HepG2 (cell line): ENCODE results near the gene CTNNBL1. TPM values are rescaled to one million over a fixed set of nuclear protein-coding genes. Genes with fewer than 3 reads are reported as not detected.
A peak's percentile ranks its signal among the peaks of the same experiment; 100 is the strongest.

Experiments used
- ATAC-seq: fragments of 200-7000 bp; cut with Tn5 transposase; 3 replicates; pipeline ENCODE4 v1.9.1; 2020; ENCODE audit warnings: mild to moderate bottlenecking, moderate library complexity
- BruUV-seq: library from RNA; stranded (reverse); fragments of 400-500 nt; replicated peaks from 2 replicates; lab custom pipeline; 2021; lab: Mats Ljungman, UMichigan
- CTCF ChIA-PET: fragments of 300-600 bp; formaldehyde crosslinking; extraction: SDS; loops from one replicate; lab custom pipeline; 2021; ENCODE audit warnings: low total read pairs, inconsistent platforms, low intra/inter-chr PET ratio; lab: Yijun Ruan, JAX
- POLR2A ChIA-PET: fragments of 350-600 bp; sonication (Branson Sonifier 250); formaldehyde crosslinking; loops from one replicate; lab custom pipeline; 2020; ENCODE audit warnings: antibody characterized with exemption, inconsistent platforms; lab: Yijun Ruan, JAX
- DNase-seq: peaks from one replicate; pipeline ENCODE4 v3.0.0-alpha.2; 2015; ENCODE audit warnings: low spot score
- FAIRE-seq: peaks from 3 replicates; lab custom pipeline; 2011; peaks lifted over from hg19 to GRCh38; lab: Jason Lieb, UNC
- H2AFZ ChIP-seq: one replicate; pipeline ENCODE4 v1.6.1; 2011; ENCODE audit warnings: low read length, inconsistent platforms
- H3K27ac ChIP-seq: fragments of 300-600 bp; 3 replicates; pipeline ENCODE4 v1.8.0; 2011; ENCODE audit warnings: mixed run types, mild to moderate bottlenecking, mixed read lengths, low read length, inconsistent platforms; ENCODE audit not compliant: insufficient read depth; ENCODE audit errors: extremely low read length
- H3K27me3 ChIP-seq, 2 experiments: fragments of 200-600 bp in 1 of 2; 2 replicates in 1 of 2; 3 replicates in 1 of 2; pipeline versions ENCODE4 v1.6.0 to v1.8.0; 2011; ENCODE audit warnings: low read length in 2 of 2, mild to moderate bottlenecking in 2 of 2, moderate library complexity in 2 of 2, inconsistent platforms in 1 of 2; ENCODE audit not compliant: insufficient read depth in 2 of 2, control insufficient read depth in 1 of 2
- H3K36me3 ChIP-seq, 2 experiments: fragments of 200-600 bp in 1 of 2; replicated peaks in 1 of 2; 2 replicates in 1 of 2; 3 replicates in 1 of 2; pipeline versions ENCODE4 v1.5.1 to v1.8.0; 2011; ENCODE audit warnings: low read length in 2 of 2, inconsistent platforms in 1 of 2; ENCODE audit not compliant: insufficient read depth in 2 of 2, control insufficient read depth in 1 of 2
- H3K4me1 ChIP-seq: 2 replicates; pipeline ENCODE4 v1.5.1; 2012; ENCODE audit warnings: low read length, inconsistent platforms; ENCODE audit not compliant: insufficient read depth
- H3K4me2 ChIP-seq: 2 replicates; pipeline ENCODE4 v1.6.0; 2011; ENCODE audit warnings: low read depth, low read length, inconsistent platforms
- H3K4me3 ChIP-seq, 3 experiments: fragments of 200-600 bp in 1 of 3; sonication (generic), shearing (Covaris generic) in 1 of 3; replicated peaks in 1 of 3; 2 replicates each; pipeline ENCODE4 v1.5.1; 2011 to 2016; ENCODE audit warnings: low read length in 3 of 3, inconsistent platforms in 2 of 3, low read depth in 2 of 3, mild to moderate bottlenecking in 2 of 3, control low read depth in 1 of 3, mixed read lengths in 1 of 3; ENCODE audit not compliant: insufficient read depth in 1 of 3
- H3K79me2 ChIP-seq: one replicate; pipeline ENCODE4 v1.6.1; 2011; ENCODE audit warnings: low read length, inconsistent platforms; ENCODE audit not compliant: insufficient read depth
- H3K9ac ChIP-seq: 2 replicates; pipeline ENCODE4 v1.6.0; 2011; ENCODE audit warnings: mild to moderate bottlenecking, low read depth, low read length, inconsistent platforms; ENCODE audit not compliant: insufficient read depth
- H3K9me3 ChIP-seq: 2 replicates; pipeline ENCODE4 v1.5.1; 2012; ENCODE audit warnings: mild to moderate bottlenecking, low read length
- H4K20me1 ChIP-seq: 2 replicates; pipeline ENCODE4 v1.6.0; 2011; ENCODE audit warnings: inconsistent platforms, mild to moderate bottlenecking, low read length, moderate library complexity; ENCODE audit not compliant: insufficient read depth
- GLI4 ChIP-seq: sonication (generic); formaldehyde crosslinking; IDR thresholded peaks from 2 replicates; pipeline ENCODE4 v1.5.1; 2020; ENCODE audit warnings: missing genetic modification reagents, mild to moderate bottlenecking, moderate library complexity, borderline replicate concordance
- SMAD9 ChIP-seq: sonication (generic); formaldehyde crosslinking; IDR thresholded peaks from 2 replicates; pipeline ENCODE4 v1.5.1; 2020; ENCODE audit warnings: mild to moderate bottlenecking, missing genetic modification reagents
- TEAD3 ChIP-seq: optimal IDR thresholded peaks from 2 replicates; pipeline ENCODE3; 2016; ENCODE audit warnings: borderline replicate concordance
- ZNF101 ChIP-seq: sonication (generic); formaldehyde crosslinking; IDR thresholded peaks from 2 replicates; pipeline ENCODE4 v1.4.0; 2020; ENCODE audit warnings: mild to moderate bottlenecking, low read depth, missing genetic modification reagents, borderline replicate concordance
- ZNF468 ChIP-seq: sonication (generic); formaldehyde crosslinking; IDR thresholded peaks from 2 replicates; pipeline ENCODE4 v1.8.0; 2022; ENCODE audit warnings: mild to moderate bottlenecking, moderate library complexity, missing genetic modification reagents
- ZNF512 ChIP-seq: sonication (generic); formaldehyde crosslinking; IDR thresholded peaks from 2 replicates; pipeline ENCODE4 v1.4.0; 2020; ENCODE audit warnings: mild to moderate bottlenecking, missing genetic modification reagents
- WGBS: methylation state at CpG from one replicate; pipeline ENCODE4 v1.1.6; 2017; ENCODE audit warnings: low lambda C conversion rate; 5-methylcytosine and 5-hydroxymethylcytosine counted together
- in situ Hi-C: cut with HindIII; loops from 2 replicates; pipeline ENCODE4 v1.10.0; 2017; ENCODE audit warnings: low pct_unique_long_range_greater_than_20kb; ENCODE audit not compliant: extremely low pct_ligation_motif_present
- intact Hi-C: fragments of 100-400 bp; cut with micrococcal nuclease; formaldehyde crosslinking; loops from one replicate; pipeline ENCODE4 v1.10.0; 2022; ENCODE audit not compliant: unreplicated experiment
- polyA plus RNA-seq, 8 experiments: library from polyadenylated mRNA; depleted of rRNA in 3 of 8; stranded (reverse) in 7 of 8; unstranded in 1 of 8; fragments of >200 nt; fragmentation: Illumina TruSeq in 4 of 8; extraction: Trizol in 4 of 8; gene quantifications; 2 replicates each; pipeline versions ENCODE4 v1.2.1 to v1.2.3, GENCODE V29; 2011 to 2016; ENCODE audit warnings: low read depth in 4 of 8, missing spikeins in 1 of 8, mixed read lengths in 1 of 8; ENCODE audit not compliant: insufficient read depth in 1 of 8
- total RNA-seq, 5 experiments: library from RNA; depleted of rRNA; stranded (reverse); fragments of >200 nt; fragmentation: Illumina TruSeq; extraction: Trizol; gene quantifications; 2 replicates each; pipeline ENCODE4 v1.2.3, GENCODE V29; 2016; ENCODE audit warnings: low read depth in 1 of 5

The CTNNBL1 gene
- total and polyA plus RNA-seq, 2 of the 13 experiments (the other 11 are each of a cell fraction or from before 2014, with no cell fraction given): 49.3 to 94.6 TPM

GRCh38 chr20:37669062-37669772, 24.6 kb upstream of the CTNNBL1 start:
- BruUV-seq: no TSS peak
- POLR2A ChIA-PET: no interaction called here

More at GRCh38 chr20:37669062-37669772, 24.6 kb upstream of the CTNNBL1 start:
- no peaks in the 10 kb centered on the region for H3K79me2 ChIP-seq
- no peak overlapping the region for H3K27ac ChIP-seq
- ATAC-seq (peak; percentile 44), FAIRE-seq (no peak), DNase-seq (no peak)
- H3K9me3 ChIP-seq: 0 out of 2 replicates have a peak, but pooled peaks cover 5% of the 10 kb centered on the region
- H3K4me1 ChIP-seq: peaks cover 23% of the 10 kb centered on the region
- H3K4me3 ChIP-seq: no peak overlapping the region
- TF ChIP-seq ZNF468 (CRISPR knock-in tag) (no peak), SMAD9 (CRISPR knock-in tag) (no peak), ZNF512 (CRISPR knock-in tag) (peak; percentile 84; the same call in 1 of the 2 replicates), TEAD3 (CRISPR knock-in tag) (no peak), GLI4 (CRISPR knock-in tag) (no peak), ZNF101 (CRISPR knock-in tag) (no peak)
- no peaks in the 10 kb centered on the region for H3K36me3 ChIP-seq
- in situ Hi-C loops: no loop called here
- WGBS: 22% methylated on average over 2 of the region's 2 CpGs
- H3K27me3 ChIP-seq: peaks cover 0 to 5% of the 10 kb centered on the region in 2 experiments; a peak in 1 of 5 replicates
- H4K20me1 ChIP-seq: no peaks in the 10 kb centered on the region
- H3K4me2 ChIP-seq: no peak overlapping the region
- CTCF ChIA-PET: no interaction called here
- no peak overlapping the region for H2AFZ ChIP-seq
- intact Hi-C loops: no loop called here
- H3K9ac ChIP-seq: no peak overlapping the region
